ENCODE measurements around the gene C20orf204.
"Not testable (repeated sequence)": the region's sequence is repeated elsewhere in the genome, so short reads cannot be mapped to it uniquely, and the experiment has no call there.

Gene C20orf204

DNA sequence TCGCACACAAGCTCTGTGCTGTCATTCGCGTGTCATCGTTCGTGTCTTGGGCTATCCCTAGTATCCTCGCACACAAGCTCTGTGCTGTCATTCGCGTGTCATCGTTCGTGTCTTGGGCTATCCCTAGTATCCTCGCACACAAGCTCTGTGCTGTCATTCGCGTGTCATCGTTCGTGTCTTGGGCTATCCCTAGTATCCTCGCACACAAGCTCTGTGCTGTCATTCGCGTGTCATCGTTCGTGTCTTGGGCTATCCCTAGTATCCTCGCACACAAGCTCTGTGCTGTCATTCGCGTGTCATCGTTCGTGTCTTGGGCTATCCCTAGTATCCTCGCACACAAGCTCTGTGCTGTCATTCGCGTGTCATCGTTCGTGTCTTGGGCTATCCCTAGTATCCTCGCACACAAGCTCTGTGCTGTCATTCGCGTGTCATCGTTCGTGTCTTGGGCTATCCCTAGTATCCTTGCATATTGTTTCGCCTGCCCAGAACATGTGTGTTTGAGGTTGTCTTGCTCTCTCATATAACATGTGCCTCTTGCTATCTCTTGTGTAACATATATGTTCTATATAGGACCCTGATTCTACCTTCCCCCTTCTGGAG, 51.3 kb downstream of the C20orf204 start:
- not testable (repeated sequence) for DNase-seq

DNA sequence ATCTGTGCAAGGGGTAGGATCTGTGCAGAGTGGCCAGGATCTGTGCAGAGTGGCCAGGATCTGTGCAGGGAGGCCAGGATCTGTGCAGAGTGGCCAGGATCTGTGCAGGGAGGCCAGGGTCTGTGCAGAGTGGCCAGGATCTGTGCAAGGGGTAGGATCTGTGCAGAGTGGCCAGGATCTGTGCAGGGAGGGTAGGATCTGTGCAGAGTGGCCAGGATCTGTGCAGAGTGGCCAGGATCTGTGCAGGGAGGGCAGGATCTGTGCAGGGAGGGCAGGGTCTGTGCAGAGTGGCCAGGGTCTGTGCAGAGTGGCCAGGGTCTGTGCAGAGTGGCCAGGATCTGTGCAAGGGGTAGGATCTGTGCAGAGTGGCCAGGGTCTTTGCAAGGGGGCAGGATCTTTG, 52.6 kb downstream of the C20orf204 start:
- DNase-seq: not testable (repeated sequence)

Data from activated CD4-positive, alpha-beta T cell treated with anti-CD3 and anti-CD28 coated beads, Interleukin-2, amount 50 U/mL, for 1 hour (primary cell).